ENCODE measurements around the gene TAF1C.

TAF1C gene

GRCh38 chr16:84229471-84229870, 42.6 kb upstream of the TAF1C start:
- TF ChIP-seq, protein P1, sequence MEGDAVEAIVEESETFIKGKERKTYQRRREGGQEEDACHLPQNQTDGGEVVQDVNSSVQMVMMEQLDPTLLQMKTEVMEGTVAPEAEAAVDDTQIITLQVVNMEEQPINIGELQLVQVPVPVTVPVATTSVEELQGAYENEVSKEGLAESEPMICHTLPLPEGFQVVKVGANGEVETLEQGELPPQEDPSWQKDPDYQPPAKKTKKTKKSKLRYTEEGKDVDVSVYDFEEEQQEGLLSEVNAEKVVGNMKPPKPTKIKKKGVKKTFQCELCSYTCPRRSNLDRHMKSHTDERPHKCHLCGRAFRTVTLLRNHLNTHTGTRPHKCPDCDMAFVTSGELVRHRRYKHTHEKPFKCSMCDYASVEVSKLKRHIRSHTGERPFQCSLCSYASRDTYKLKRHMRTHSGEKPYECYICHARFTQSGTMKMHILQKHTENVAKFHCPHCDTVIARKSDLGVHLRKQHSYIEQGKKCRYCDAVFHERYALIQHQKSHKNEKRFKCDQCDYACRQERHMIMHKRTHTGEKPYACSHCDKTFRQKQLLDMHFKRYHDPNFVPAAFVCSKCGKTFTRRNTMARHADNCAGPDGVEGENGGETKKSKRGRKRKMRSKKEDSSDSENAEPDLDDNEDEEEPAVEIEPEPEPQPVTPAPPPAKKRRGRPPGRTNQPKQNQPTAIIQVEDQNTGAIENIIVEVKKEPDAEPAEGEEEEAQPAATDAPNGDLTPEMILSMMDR (IDR thresholded peaks at IDR 0.05; ENCODE audit: low read depth, low read length, missing control alignments), result no peak
- H3K4me3 ChIP-seq (replicated peaks; ENCODE audit: low read depth, low read length), result no peak overlapping the region
- no peak for DNase-seq (ENCODE audit: extremely low read depth, low read depth)

- TF ChIP-seq, protein P1 (IDR thresholded peaks at IDR 0.05; ENCODE audit: low read depth, low read length, missing control alignments), result no peak
- H3K4me3 ChIP-seq (replicated peaks; ENCODE audit: low read depth, low read length), result no peak overlapping the region
- DNase-seq (ENCODE audit: extremely low read depth, low read depth), result peak; percentile 61
Observed at GRCh38 chr16:84228256-84228838, 41.5 kb upstream of the TAF1C start.

- H3K4me3 ChIP-seq (replicated peaks; ENCODE audit: low read depth, low read length), result no peak overlapping the region
- TF ChIP-seq, protein P1 (IDR thresholded peaks at IDR 0.05; ENCODE audit: low read depth, low read length, missing control alignments), result no peak
- no peak for DNase-seq (ENCODE audit: extremely low read depth, low read depth)
Observed at GRCh38 chr16:84227548-84227947, 40.7 kb upstream of the TAF1C start.

- TF ChIP-seq, protein P1 (IDR thresholded peaks at IDR 0.05; ENCODE audit: low read depth, low read length, missing control alignments), result no peak
- H3K4me3 ChIP-seq (replicated peaks; ENCODE audit: low read depth, low read length), result no peak overlapping the region
- DNase-seq (ENCODE audit: extremely low read depth, low read depth), result no peak
Observed at GRCh38 chr16:84226026-84226425, 39.2 kb upstream of the TAF1C start.

- TF ChIP-seq, protein P1 (IDR thresholded peaks at IDR 0.05; ENCODE audit: low read depth, low read length, missing control alignments), result no peak
- no peak overlapping the region for H3K4me3 ChIP-seq (replicated peaks; ENCODE audit: low read depth, low read length)
- no peak for DNase-seq (ENCODE audit: extremely low read depth, low read depth)
Observed at GRCh38 chr16:84225571-84225970, 38.7 kb upstream of the TAF1C start.

- TF ChIP-seq, protein P1 (IDR thresholded peaks at IDR 0.05; ENCODE audit: low read depth, low read length, missing control alignments), result no peak
- no peak overlapping the region for H3K4me3 ChIP-seq (replicated peaks; ENCODE audit: low read depth, low read length)
- no peak for DNase-seq (ENCODE audit: extremely low read depth, low read depth)
Observed at GRCh38 chr16:84225126-84225525, 38.3 kb upstream of the TAF1C start.

DNA sequence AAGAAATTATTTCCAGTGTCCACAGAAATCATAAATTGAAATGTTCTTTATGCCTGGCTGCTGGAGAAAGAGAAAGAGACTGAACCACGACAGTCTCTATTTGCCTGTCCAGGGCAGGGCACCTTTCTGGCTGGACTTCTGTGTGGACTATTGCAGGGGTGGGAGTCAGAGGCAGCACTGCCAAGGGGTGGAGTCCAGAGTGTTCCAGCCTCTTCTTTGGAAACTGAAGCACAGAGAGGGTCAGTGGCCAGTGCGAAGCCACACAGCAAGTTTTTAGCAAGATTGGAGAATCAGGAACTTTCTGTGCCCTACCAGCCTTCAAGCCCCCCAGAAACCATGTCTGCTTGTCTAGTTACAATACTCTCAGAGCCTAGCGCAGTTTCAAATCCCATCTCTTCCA, 37.7 kb upstream of the TAF1C start:
- TF ChIP-seq, protein P1 (IDR thresholded peaks at IDR 0.05; ENCODE audit: low read depth, low read length, missing control alignments), result no peak

More for the DNA sequence above, 37.7 kb upstream of the TAF1C start:
- H3K4me3 ChIP-seq (replicated peaks; ENCODE audit: low read depth, low read length), result no peak overlapping the region
- no peak for DNase-seq (ENCODE audit: extremely low read depth, low read depth)
